GM18519 (cell line): ENCODE results near the gene SURF1.
"Not testable (repeated sequence)": the region's sequence is repeated elsewhere in the genome, so short reads cannot be mapped to it uniquely, and the experiment has no call there.

Experiments
- ATAC-seq: cut with Tn5 transposase; IDR thresholded peaks from one replicate; pipeline ENCODE4 v1.9.1; 2021; ENCODE audit warnings: mild to moderate bottlenecking, moderate library complexity; ENCODE audit not compliant: unreplicated experiment, low FRiP score

SURF1 gene, protein sequence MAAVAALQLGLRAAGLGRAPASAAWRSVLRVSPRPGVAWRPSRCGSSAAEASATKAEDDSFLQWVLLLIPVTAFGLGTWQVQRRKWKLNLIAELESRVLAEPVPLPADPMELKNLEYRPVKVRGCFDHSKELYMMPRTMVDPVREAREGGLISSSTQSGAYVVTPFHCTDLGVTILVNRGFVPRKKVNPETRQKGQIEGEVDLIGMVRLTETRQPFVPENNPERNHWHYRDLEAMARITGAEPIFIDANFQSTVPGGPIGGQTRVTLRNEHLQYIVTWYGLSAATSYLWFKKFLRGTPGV

DNA sequence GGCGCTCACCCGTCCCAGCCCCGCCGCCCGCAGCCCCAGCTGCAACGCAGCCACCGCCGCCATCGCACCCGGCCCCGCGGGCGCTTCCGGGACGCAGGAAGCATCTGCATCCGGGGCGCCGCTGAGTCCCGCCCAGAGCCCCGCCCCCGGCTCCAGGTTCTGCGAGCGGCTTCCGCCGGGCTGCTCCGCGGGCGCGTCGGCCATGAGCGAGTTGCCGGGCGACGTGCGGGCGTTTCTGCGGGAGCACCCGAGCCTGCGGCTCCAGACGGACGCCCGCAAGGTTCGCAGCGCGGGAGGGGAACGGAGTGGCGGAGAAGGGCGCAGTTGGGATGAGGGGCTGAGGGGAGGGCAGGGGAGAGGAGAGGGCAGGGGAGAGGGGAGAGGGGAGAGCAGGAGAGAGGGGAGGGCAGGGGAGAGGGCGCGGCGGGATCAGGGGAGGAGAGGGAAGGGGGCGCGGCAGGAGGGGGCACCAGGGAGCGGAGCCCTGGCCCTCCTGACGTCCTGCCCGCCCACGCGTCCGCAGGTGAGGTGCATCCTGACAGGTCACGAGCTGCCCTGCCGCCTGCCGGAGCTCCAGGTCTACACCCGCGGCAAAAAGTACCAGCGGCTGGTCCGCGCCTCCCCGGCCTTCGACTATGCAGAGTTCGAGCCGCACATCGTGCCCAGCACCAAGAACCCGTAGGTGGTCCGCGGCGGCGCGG lies at the start of gene SURF1, which contains the start of gene SURF2:
Gene SURF1, minus strand, starts transcription at position 97 of the 701 bp plus-strand sequence. Its CDS starts 34 bp downstream, at position 63.
Gene SURF2, plus strand, starts transcription at position 160 of the 701 bp plus-strand sequence. Its CDS starts 43 bp downstream, at position 203.
- ATAC-seq = no peak

DNA sequence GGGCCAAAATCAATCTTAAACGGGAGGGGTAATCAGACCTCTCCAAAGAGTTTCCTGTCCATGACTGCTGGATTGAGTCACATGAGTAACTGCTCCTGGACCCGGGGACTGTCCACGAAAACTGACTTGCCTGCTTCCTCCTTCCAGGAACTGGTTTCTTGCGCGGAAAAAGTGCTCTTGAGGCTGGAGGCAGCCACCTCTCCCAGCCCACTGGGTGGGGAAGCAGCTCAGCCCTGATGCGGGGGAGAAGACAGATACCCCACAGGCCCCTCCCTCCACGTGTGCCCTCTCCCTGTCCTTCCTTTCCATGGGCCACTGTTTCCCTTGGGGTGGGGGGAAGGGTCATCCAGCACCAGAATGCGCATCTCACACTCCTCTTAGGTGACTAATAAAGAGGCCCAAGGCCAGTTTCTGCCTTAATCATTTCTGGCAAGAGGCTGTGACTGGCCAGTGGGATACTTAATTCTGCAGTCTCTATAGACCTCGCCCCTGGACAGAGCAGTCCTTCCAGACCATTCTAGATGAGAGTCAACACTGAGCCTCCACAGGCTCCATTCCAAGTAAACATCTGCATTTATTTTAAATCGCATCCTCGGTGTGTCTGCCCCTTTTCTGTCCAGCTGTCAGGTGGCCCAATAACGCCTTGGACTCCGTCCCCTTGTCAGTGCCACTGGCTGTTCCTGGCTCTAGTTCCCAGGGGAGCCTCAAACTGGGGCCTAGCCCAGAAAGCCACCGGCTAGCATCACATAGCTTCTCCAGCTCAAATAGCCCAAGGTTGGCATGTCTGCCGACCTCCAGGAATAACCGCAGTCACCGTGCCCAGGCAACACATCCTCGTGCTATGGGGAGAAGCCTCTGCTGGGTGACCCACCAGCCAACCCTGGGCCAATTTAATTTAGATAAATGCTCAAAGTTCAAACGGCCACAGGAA lies 49.5 kb upstream of the SURF1 start:
- ATAC-seq = no peak

DNA sequence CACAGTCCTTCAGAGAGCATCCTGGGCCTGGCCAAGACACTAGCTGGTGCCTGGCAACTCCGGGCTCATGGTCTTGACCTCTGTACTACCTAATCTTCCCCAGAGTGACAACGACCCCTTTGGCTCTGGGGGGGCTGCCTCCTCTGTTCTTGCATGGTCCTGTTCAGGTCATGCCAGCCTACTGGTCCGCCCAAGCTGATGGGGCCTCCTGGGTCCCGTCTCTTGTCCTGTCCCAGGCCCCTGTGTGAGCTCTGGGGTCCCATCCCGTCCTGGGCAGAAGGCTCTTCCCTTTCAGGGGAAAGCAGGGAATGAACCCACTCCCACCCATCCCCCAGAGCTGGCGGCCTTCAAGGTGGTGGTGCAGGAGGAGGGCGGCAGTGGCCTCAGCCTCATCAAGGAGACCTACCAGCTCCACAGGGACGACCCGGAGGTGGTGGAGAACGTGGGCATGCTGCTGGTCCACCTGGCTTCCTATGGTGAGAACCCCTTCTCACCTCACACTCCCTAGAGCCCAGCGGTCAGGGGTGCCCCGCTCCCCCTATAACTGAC lies 48.2 kb upstream of the SURF1 start:
- ATAC-seq = no peak

DNA sequence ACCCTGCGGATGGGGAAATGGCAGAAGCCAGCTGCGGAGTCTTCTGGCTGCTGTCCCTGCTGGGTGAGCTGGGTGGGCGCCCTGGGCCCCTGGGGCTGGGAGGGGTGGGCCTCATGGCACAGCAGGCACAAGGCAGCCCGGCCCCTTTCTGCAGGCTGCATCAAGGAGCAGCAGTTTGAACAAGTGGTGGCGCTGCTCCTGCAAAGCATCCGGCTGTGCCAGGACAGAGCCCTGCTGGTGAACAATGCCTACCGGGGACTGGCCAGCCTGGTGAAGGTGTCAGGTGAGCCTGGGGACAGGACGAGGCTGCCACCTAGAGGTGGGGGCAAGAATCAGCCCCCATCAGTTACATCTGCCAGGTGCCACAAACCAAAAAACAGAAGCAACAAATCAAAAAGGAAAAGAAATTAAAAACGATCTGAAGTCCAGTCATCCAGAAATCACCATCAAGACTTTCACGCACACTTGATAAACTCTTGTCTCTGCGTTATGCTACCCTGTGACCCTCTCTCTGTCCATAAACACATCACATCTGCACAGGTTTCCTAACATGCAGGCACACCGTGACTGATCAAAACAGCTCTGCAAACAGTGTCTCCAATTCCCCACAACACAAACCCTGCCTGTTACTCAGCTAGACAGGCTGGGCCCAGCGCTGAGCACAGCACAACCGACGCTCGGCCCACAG lies 47.6 kb upstream of the SURF1 start:
- no peak for ATAC-seq

DNA sequence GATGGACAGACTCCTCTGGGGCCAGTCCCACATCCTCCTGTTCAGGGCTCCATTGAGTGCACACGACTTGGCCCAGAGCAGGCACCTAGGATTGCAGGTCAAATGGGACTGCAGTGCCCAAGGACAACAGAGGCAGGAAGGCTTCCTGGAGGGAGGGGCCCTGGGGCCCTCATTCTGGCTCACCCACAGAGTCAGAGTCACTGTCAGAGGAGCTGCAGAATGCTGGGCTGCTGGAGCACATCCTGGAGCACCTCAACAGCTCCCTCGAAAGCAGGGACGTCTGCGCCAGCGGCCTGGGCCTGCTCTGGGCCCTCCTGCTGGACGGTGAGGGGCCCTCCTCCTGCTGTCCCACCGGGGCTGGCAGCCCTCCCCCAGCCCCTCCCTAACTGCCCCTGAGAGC lies 46.4 kb upstream of the SURF1 start:
- no peak for ATAC-seq

DNA sequence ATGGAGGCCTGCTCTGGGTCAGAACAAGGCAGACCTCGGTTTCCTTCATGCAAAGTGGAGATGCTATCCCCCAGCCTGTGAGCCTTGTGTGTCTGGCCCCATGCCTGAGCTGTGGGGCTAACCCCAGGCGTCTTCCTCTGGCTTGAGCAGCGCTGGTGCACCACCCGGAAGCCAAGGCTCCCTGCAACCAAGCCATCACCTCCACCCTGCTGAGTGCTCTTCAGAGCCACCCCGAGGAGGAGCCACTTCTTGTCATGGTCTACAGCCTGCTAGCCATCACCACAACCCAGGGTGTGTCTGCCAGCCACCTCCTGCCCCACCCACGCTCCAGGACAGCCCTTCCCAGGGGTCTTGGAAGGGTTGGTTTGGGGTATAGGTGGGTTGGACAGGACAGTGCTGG lies 45.3 kb upstream of the SURF1 start:
- ATAC-seq = no peak

DNA sequence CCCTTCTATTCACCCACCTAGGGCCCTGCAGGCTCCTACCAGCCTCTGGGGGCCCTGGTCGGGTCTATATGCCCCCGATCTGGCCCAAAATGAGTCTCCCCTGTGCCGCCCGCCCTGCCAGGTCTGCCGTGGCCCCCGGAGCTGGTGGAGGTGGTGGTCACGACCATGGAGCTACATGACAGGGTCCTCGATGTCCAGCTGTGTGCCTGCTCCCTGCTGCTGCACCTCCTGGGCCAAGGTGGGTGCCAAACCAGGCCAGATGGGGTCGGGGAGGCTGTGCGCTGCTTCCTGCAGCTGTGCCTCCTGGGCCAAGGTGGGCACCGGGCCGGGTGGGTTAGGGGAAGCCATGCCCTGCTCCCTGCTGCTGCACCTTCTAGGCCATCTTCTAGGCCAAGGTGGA lies 44.0 kb upstream of the SURF1 start:
- ATAC-seq = no peak

DNA sequence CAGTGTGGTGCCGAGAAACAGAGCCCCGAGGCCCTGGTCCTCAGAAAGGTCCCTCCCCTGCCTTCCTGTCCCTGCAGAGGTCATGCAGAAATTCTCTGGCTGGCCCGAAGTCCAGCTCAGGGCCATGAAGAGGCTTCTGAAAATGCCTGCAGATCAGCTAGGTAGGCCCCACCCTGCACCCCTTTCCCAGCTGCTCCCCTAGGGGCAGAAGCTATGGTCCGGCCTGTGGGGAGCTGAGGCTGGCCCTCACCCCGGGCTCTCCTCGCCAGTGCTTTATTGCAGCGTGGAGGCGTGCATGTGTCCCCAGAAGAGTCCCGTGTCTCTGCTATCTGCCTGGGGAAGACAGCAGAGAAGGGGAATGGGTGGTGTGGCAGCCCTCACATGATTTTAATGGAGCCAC lies 41.6 kb upstream of the SURF1 start:
- ATAC-seq = no peak

DNA sequence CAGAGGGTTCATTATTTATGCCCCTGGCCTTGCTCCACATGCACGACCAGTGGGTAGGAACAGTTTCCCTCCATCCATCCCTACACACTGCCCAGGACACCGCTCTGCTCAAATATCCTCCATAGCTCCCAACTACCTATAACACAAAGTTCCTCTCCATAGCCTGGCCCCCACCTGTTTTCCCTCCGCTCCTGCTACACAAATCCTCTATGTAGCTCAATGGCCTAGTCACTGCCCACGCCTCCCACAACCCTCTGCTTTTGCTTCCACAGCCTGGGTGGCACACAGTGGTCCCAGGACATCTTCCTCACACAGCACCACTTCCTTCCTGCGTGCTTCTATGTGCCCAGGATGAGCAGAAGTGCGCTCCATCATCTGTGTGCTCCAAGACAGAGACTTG lies 41.1 kb upstream of the SURF1 start:
- ATAC-seq = no peak

DNA sequence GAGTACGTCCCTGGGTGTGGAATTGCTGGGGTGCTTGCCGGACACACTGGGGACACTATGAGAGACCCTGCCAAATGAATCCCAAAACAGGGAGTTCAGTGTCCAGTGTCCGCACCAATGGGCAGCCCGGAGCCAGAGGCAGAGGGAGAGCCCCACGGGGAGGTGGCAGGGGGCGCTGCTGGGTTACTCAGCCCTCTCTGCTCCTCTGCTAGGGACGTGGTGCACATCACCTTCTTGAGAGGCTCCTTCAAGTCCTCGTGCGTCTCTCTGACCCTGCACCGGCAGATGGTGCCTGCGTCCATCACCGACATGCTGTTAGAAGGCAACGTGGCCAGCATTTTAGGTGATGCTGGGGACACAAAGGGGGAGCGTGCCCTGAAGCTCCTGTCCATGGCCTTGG lies 40.7 kb upstream of the SURF1 start:
- no peak for ATAC-seq

DNA sequence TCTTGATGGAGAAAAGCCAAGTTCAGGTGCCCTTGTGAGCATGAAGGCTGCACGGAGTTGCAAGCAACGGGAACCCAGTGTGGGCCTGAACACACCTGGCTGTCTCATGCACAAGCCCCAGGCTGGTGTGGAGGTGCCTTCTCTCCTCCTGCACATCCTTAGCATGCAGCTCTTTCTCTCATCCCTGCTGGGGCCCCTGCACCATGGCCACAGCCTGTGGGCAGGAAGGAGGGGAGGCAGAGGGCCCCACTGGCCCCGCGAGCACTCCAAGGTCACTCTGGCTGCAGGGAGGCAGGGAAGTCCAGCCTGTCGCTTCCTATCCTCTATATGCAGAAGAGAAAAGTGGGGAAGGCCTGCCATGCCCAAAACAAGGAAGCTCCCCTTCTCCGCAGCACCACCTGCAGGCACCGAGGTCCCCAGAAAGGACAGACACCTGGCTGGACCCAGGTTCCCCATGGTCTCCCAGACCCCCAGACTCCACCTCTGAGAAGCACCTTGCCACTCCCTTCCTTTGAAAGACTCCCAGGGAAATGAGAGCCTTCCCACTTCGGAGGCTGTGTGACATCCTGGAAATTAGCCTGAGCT lies 38.5 kb upstream of the SURF1 start:
- no peak for ATAC-seq

DNA sequence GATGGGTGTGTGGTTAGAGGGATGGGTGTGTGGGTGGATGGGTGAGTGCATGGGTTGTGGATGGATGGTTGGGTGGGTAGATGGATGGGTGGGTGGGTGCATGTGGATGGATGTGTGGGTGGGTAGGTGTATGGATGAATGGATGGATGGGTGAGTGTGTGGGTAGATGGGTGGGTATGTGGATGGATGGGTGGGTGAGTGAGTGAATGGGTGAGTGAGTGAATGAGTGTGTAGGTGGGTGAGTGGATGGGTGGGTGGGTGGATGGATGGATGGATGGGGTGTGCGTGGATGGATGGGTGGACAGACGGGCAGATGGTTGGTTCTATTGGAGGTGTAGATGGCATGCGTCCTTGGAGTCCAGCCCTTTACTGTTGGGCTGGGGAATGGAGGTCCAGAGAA lies 37.1 kb upstream of the SURF1 start:
- ATAC-seq = no peak

DNA sequence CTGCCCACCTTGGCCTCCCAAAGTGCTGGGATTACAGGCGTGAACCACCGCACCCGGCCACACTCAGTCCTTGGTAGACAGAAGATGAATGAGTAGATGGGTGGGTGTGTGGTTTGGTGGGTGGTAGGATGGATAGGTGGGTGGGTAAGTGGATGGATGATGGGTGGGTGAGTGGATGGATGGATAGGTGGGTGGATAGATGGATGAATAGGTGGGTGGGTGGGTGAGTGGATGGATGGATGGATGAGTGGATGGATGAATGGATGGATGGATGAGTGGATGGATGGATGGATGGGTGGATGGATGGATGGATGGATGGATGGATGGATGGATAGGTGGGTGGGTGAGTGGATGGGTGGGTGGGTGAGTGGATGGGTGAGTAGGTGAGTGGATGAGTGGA lies 36.0 kb upstream of the SURF1 start:
- not testable (repeated sequence) for ATAC-seq

DNA sequence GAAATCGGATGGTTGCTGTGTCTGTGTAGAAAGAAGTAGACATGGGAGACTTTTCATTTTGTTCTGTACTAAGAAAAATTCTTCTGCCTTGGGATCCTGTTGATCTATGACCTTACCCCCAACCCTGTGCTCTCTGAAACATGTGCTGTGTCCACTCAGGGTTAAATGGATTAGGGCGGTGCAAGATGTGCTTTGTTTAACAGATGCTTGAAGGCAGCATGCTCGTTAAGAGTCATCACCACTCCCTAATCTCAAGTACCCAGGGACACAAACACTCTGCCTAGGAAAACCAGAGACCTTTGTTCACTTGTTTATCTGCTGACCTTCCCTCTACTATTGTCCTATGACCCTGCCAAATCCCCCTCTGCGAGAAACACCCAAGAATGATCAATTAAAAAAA lies 35.2 kb upstream of the SURF1 start:
- ATAC-seq = not testable (repeated sequence)

DNA sequence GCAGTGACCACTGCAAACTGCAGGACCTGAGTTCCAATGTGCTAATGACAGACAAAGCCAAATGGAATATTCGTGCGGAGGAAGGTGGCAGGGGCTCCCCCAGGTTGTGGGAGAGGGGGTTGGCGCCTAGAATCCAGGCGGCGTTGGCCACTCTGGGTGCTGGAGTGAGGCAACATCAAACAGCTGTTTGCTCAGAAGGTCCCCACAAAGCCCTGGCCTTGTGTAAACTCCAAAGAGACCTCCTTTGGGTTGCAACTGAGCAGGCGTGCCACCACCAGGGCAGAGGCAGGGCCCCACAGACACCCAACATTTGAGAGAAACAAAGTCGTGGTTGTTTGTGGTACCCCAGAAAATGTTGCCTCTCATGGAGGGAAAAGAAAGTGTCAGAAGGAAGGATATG lies 34.4 kb upstream of the SURF1 start:
- no peak for ATAC-seq

DNA sequence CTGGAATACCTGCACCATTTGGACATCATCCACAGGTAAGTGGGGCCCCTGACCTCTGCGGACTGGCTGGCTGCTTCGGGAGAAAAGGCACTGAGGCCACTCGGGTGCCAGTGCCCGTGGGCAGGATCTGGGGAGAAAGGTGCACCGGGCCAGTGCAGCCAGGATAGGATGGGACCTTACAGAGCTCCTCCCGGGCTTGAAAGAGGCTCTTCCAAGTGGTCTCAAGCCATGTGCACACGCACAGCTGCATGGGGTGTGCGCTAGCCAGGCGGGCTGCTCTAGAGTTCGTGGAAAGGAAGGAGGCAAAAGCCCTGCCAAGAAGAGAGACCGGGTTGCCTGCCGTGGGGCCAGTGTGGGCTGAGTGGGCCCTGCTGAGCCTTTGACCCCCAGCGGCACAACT lies 33.3 kb upstream of the SURF1 start:
- ATAC-seq = no peak

DNA sequence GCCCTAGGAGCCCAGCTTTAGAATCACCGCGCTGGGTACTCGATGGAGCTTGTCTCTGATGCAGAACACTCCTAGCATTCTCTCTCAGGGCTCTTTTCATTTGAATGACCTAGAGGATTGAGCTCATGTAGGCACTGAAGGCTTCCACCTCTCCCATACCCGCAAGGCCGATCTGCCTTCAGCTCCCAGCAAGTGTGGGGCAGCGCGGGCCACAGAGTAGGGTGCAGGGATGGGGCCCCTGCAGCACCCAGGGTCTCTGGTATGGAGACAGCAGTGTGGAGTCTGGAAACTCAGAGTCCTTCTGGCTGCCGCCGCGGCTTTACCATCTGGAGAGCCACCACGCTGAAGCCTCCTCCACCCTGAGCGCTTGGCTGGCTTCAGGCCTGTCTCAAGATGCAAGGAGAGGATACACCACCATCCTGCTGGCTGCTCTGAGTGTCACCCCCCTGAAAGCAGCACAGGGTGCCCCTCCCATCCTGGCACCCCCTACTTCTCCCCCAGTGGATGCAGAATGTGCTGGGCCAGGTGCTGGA lies 32.8 kb upstream of the SURF1 start:
- ATAC-seq = no peak

DNA sequence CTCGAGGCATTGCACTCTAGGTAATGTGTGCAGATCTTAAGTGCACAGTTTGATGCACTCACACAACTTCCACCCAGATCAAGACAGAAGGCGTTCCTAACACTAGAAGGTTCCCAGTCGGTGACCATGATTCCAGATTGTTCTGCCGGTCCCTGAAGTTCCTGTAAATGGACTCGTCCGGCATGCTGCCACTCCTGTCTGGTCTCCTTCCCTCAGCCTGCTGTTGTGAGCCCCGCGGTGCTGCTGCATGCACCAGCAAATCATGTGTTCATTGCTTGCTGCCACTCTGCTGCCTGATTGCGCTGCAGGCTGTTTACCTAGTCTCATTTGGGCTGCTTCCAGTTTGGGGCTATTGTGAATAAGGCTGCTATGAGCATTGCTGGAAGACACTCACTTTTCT lies 31.4 kb upstream of the SURF1 start:
- no peak for ATAC-seq

DNA sequence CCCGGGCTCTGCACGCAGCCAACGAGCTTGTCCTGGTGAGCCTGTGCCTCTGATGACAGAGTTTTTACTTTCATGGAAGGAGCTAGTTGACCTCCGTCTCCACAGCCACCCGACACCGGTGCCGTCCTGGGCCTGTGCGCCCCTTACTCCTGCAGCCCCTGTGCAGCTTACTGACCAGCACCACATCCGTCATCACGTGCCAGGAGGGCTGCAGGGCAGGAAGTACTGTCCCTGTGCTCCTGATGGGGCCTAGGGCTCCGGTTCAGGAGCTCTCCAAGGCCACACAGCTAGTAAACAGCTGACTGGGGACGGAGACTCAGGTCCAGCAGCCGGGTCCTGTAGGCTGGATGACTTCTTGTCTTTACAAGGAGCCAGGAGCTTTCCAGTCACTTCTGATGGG lies 30.1 kb upstream of the SURF1 start:
- no peak for ATAC-seq

DNA sequence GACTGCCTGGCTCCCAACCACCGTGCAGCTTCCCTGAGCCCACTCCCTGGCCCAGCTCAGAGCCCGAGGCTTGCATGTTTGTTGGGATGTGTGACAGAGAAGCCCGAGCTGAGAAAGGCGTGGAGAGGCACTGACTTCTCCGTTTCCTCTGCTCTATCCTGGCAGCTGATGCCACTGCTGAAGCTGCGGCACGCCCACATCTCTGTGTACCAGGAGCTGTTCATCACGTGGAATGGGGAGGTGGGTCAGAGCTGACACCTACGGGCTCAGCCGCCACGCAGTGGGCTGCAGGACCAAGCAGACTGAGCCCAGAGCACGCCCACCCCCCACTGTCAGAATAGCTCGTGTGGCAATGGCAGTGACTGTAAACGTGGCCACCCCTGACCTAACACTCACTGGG lies 29.2 kb upstream of the SURF1 start:
- ATAC-seq = no peak
